Activated CD4-positive, alpha-beta T cell treated with anti-CD3 and anti-CD28 coated beads, Interleukin-2, amount 50 U/mL, for 24 hours (primary cell): Measurements from ENCODE around the gene TTC6.

Experiments used
- DNase-seq, 2 donors: peaks; one replicate each; pipeline ENCODE4 v3.0.0-alpha.2; 2020; ENCODE audit warnings: low read depth in 1 of 2, low spot score in 1 of 2

Gene TTC6

GRCh38 chr14:37585971-37586796, 9.2 kb upstream of the TTC6 start:
- no peak for DNase-seq

GRCh38 chr14:37586797-37587130, 8.7 kb upstream of the TTC6 start:
- no peak for DNase-seq

DNA sequence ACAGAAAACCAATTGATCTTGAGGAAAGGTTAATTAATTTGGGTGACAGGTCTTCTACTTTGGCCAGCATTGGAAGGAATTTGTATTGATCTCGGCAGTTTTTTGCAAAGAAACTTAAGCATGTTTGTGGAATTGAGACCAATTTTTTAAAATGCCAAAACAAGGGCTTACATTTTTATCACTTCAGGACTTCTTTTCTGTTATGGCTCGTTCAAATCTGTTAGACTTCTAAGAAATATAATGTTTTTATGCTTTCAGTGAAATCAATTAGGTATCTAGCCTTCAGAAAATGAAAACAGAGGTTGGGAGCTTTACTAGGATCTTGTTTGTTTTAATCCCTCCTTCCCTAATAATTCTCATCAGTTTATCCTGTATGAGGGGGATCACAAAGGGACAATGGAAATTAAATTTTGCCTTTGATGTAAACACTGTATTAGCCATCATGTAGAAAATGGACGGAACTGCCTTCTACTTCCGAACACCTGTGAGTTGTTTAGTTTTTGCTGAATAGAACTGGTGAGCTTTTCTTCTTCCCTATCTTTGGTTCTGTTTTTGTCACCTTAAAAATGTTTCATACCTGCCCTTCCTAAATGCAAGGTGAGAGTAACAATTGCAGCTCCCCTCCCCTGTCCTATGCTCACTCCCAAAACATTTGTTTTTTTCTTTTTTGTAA, 8.2 kb upstream of the TTC6 start:
- no peak for DNase-seq

GRCh38 chr14:37587881-37588666, 7.4 kb upstream of the TTC6 start:
- no peak for DNase-seq

DNA sequence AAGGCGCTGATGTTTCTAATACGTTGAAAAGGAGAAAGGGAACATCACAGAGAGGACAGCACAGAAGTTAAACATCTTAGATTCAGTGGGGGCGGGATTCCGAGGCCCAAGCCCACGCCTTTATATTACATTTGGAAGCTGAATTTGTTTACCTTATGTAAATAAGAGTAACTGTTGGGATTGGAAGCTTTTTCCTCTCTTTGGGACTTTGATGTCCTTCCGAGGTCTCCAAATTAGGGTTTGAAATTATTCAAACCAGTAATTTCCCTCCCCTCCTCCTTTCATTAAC, 6.8 kb upstream of the TTC6 start:
- no peak for DNase-seq

GRCh38 chr14:37588956-37589714, 6.3 kb upstream of the TTC6 start:
- DNase-seq = no peak

DNA sequence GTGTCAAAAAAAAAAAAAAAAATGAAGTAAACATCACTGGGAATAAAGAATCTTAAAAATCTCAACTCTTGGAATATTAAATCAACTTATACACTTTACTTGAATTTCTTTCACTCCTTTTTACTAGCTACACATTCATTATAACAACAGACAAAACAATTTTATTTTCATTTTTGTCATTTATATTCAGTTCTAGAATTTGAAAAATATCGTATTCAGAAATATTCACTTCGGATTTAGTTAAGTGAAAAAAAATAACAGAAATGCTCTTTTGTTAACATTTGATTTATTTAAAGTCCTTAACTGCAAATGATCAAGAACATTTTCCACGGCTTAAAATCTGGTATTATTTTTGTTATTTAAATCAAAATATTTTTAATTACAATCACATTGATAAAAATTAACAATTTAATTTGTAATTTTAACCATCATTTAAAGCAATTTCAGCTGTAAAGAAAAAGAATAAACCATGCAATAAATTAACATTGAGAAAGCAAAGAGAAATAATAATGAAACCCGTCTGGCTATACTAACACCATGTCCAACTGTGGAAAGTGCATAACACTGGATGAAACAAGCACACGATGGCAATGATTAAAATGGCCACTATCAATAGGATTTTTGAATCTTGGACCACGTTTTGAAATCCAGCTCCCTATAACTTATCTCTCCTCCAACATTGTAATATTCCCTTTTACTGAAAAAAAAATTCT, 5.6 kb upstream of the TTC6 start:
- no peak for DNase-seq

- DNase-seq = no peak
Measured at GRCh38 chr14:37590428-37591139, 4.8 kb upstream of the TTC6 start.

- no peak for DNase-seq
Measured at GRCh38 chr14:37591311-37591940, 4.0 kb upstream of the TTC6 start.

DNA sequence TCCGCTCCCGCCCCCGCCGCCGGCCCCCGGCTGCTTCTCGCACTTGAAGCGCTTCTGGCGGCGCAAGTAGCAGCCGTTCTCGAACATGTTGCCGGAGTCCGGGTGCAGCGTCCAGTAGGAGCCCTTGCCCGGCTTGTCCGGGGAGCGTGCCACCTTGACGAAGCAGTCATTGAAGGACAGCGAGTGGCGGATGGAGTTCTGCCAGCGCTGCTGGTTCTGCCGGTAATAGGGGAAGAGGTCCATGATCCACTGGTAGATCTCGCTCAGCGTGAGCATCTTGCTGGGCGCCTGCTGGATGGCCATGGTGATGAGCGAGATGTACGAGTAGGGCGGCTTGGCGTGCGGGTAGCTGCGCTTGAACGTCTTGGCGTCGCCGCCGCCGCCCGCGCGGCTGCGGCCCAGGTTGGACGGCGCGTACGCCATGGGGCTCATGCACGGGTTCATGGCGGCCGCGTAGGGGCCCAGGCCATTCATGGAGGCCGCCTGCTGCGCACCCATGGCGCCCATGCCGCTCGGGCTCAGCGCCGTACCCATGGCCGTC, 3.4 kb upstream of the TTC6 start:
- DNase-seq = no peak

- no peak for DNase-seq
Measured at GRCh38 chr14:37592482-37593408, 2.7 kb upstream of the TTC6 start.

GRCh38 chr14:37593511-37594237, 1.8 kb upstream of the TTC6 start:
- no peak for DNase-seq

DNA sequence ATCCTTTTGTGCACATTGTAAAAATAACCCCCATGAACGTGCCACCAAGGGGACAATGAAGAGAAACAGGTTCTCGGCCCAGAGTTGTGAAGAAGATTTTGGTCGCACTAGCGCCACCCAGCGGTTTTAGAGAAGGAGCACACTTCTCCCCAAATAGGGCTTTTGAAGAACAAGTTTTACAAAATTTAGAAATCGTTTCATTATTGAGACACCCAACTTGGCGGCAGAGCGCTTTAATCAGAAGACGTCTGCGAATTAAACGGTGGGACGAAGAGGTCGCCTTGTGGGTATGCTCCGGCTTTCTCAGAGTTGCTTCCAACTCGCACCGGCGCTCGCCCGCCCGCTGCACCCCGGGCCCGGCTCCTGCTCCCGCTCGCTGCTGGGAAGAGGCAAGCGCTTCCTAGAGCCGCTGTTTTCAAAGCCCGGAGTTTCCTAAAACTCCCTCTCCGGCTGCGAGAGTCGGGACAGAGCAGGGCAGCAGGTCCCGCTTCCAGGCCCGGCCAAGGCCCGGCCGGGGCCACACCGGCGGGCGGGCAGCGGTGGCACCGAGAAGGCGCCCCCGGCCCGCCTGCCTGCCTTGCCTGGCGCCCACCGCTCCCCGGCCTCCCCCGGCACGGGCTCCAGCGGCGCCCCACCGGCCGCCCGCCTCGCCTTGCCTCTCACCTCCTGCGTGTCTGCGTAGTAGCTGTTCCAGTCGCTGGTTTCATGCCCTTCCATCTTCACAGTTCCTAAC, 1.0 kb upstream of the TTC6 start:
- no peak for DNase-seq

DNA sequence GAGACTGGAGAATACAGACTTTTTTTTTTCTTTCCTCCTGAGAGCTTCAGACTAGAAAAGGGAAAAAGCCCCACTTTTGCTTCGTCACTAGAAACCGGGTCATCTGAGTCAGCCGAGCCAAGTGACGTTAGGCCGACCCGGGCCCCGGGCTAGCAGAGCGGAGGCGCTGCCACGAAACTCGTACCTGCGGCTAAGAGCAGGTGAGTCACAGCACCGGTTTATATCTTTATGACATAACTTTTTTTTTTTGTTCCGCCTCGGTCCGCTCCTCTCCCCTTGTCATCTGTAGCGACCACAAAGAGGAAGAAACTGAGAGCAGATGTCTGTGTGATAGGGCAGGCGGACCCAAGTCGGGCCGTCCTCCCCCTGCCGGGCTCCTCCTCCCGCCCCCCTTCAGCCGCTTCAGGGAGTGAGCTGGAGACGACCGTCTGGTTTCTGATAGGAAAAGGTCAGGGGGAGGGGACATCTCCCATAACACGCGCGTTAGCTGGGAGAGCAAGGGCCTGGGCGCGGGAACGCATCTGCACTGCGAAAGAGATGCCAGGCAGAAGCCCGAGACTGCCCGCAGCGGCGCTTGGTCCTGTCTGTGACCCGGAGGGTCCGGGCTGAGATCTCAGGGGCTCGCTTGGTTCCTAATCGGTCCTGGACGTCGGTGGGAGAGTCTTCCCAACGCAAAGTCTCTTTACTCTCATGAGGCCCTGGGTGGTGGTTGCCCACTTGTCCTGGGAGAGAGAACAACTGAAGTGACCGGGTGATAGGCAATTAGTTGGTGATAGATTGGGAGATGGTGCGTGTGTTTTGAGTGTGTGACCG, 586 bp downstream of the TTC6 start:
- DNase-seq = peak in 1 of 2 donors; percentile 75

DNA sequence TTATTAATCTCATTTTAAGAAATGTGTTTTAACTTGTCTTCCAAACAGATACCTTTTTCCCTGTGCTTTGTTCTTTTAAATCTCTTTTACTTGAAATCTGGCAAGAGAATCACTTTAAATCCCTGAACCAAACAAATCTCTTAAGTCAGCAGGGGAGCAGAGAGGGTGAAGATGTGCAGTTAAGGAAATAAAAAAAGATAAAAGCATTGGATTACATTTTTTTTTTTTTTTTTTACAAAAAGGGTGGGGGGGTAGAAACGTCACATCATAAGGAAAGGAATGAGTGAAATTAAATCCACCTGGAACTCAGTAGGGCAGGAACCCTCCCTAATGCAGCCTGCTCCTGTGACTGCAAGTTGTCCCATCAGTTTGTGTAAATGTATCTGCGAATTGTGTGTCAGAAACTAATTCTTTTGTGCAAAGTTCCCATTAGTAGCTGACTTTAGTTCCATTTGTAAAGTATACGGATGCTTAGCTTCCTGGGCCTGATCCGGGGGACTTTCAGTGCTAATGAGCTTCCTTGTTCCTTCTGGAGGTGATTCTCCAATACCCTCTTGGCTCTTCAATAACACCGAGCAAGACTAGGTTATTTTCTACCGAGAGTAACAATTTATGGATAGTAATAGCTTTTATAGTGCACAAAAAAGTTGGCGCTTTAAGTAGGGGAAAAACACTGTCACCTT, 1.5 kb downstream of the TTC6 start:
- no peak for DNase-seq

- no peak for DNase-seq
Measured at GRCh38 chr14:37597538-37597913, 2.1 kb downstream of the TTC6 start.
